Peyer's patch (tissue), 4 donors: ENCODE data around the gene ANO10.
"Not testable (repeated sequence)": the region's sequence is repeated elsewhere in the genome, so short reads cannot be mapped to it uniquely, and the experiment has no call there.

Source experiments
- POLR2A ChIP-seq, 2 donors: fragments of 450-650 bp; IDR thresholded peaks; one replicate each; pipeline ENCODE4 v1.5.1; 2017; ENCODE audit warnings: antibody characterized with exemption in 2 of 2, mild to moderate bottlenecking in 2 of 2, moderate library complexity in 2 of 2
- TF ChIP-seq, protein P1 (sequence below), 6 experiments: fragments of 450-650 bp in 4 of 6; fragments of 200-600 bp in 2 of 6; sonication (generic) in 1 of 6; IDR thresholded peaks; one replicate each; pipeline ENCODE4 v1.5.1; 2017 to 2019; ENCODE audit warnings: antibody characterized with exemption in 6 of 6, mild to moderate bottlenecking in 3 of 6, moderate library complexity in 1 of 6

DNA sequence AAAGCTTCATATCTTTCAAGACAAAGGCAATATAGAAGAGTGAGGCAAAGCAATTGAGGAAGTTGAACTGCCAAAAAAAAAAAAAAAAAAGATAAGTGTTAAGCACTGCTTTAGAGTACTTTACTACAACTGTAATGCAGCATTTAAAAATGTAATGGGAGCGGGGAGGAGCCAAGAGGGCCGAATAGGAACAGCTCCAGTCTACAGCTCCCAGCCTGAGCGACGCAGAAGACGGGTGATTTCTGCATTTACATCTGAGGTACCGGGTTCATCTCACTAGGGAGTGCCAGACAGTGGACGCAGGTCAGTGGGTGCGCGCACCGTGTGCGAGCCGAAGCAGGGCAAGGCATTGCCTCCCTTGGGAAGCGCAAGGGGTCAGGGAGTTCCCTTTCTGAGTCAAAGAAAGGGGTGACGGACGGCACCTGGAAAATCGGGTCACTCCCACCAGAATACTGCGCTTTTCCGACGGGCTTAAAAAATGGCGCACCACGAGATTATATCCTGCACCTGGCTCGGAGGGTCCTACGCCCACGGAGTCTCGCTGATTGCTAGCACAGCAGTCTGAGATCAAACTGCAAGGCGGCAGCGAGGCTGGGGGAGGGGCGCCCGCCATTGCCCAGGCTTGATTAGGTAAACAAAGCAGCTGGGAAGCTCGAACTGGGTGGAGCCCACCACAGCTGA lies 56.0 kb downstream of the ANO10 start:
- TF ChIP-seq, protein P1, sequence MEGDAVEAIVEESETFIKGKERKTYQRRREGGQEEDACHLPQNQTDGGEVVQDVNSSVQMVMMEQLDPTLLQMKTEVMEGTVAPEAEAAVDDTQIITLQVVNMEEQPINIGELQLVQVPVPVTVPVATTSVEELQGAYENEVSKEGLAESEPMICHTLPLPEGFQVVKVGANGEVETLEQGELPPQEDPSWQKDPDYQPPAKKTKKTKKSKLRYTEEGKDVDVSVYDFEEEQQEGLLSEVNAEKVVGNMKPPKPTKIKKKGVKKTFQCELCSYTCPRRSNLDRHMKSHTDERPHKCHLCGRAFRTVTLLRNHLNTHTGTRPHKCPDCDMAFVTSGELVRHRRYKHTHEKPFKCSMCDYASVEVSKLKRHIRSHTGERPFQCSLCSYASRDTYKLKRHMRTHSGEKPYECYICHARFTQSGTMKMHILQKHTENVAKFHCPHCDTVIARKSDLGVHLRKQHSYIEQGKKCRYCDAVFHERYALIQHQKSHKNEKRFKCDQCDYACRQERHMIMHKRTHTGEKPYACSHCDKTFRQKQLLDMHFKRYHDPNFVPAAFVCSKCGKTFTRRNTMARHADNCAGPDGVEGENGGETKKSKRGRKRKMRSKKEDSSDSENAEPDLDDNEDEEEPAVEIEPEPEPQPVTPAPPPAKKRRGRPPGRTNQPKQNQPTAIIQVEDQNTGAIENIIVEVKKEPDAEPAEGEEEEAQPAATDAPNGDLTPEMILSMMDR (IDR thresholded peaks at IDR 0.05) = not testable (repeated sequence)
- TF ChIP-seq POLR2A (IDR thresholded peaks at IDR 0.05) = not testable (repeated sequence)
